ENCODE measurements around the gene UNKL.

Gene UNKL

DNA sequence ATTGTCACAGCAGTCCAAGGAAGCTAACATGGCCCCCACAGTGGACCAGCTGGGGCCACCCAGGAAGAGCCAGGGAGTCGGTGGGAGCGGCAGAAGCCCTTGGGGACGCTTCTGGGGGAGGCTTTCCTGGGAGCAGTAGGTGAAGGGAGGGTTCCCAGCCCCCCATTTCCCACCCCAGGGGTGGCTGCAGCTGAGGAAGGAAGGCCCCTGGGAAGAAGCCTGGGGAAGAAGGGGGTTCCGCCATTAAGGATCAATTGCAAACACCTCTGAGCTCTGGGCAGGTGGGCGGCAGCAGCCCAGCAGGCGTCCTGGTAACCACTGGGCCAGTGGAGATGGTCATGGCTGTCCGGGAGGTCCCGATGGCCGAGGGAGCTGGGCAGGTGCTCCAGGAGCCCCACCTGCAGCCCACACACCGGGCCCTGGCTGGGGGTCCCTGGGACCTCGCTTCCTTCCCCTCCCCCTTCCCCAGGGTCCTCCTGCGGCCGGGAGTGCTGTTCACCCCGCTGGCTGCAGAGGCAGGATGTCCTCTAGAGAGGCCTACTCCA lies 15.8 kb upstream of the UNKL start:
- TF ChIP-seq, protein P1, sequence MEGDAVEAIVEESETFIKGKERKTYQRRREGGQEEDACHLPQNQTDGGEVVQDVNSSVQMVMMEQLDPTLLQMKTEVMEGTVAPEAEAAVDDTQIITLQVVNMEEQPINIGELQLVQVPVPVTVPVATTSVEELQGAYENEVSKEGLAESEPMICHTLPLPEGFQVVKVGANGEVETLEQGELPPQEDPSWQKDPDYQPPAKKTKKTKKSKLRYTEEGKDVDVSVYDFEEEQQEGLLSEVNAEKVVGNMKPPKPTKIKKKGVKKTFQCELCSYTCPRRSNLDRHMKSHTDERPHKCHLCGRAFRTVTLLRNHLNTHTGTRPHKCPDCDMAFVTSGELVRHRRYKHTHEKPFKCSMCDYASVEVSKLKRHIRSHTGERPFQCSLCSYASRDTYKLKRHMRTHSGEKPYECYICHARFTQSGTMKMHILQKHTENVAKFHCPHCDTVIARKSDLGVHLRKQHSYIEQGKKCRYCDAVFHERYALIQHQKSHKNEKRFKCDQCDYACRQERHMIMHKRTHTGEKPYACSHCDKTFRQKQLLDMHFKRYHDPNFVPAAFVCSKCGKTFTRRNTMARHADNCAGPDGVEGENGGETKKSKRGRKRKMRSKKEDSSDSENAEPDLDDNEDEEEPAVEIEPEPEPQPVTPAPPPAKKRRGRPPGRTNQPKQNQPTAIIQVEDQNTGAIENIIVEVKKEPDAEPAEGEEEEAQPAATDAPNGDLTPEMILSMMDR (IDR thresholded peaks at IDR 0.05; ENCODE audit: insufficient read depth, missing control alignments): no peak
- DNase-seq (ENCODE audit: insufficient read length, low spot score) (no peak), FAIRE-seq (no peak)

DNA sequence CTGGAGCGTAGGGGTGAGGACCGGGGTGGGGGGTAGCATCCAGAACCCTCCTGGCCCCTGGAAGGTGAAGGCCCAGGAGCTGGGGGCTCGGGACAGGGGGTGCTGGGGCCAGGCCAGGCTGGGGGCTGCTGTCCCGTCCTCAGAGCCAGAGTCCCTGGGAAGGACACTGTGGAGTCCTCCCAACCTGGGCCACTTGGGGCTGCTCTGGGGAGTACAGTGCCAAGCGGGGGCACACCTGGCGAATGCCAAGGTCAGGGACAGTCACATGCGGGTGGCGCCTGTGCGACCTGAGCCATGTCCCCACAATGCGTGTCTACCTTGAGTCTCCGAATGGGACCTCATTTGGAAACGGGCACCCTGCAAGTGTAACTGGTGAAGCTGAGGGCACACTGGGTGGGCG lies 15.1 kb upstream of the UNKL start:
- no peak for DNase-seq (ENCODE audit: insufficient read length, low spot score)
- no peak for FAIRE-seq
- TF ChIP-seq, protein P1 (IDR thresholded peaks at IDR 0.05; ENCODE audit: insufficient read depth, missing control alignments): no peak

DNA sequence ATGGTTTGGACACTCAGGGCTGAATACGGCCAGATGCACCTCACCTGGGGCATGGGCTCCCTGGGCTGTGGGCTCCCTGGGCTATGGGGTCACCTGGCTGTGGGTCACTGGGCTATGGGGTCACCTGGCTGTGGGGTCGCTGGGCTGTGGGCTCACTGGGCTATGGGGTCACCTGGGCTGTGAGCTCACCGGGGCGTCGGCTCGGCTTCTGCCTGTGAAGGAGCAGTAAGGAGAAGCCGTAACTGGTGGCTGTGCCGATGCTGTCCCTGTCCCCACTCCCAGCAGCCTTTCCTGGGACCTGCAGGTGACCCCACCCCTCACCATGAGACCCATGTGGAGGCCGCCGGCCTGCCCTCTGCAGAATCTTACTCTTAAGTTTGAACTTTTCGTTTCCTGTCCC lies 14.5 kb upstream of the UNKL start:
- no peak for DNase-seq (ENCODE audit: insufficient read length, low spot score)
- TF ChIP-seq, protein P1 (IDR thresholded peaks at IDR 0.05; ENCODE audit: insufficient read depth, missing control alignments): no peak
- no peak for FAIRE-seq

DNA sequence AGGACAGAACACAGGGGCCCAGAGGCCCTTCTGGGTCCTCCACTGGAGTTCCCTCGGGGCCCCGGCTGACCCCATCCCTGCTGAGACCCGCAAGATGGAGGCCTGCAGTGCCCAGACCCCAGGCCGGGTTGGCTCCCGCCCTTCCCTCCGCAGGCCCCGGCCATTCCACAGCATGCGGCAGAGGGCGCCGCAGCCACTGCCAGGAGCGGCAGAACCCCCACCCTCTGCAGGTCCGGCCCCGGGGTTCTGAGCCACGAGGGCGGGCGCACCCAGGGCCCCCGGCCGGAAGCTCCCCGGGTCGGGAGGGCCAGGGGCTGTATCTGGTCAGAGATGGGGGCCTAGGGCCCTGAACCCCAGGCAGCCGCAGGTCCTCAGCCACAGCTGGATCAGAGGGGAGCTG lies 14.0 kb upstream of the UNKL start:
- TF ChIP-seq, protein P1 (IDR thresholded peaks at IDR 0.05; ENCODE audit: insufficient read depth, missing control alignments): peak; percentile 43
- no peak for FAIRE-seq
- no peak for DNase-seq (ENCODE audit: insufficient read length, low spot score)

DNA sequence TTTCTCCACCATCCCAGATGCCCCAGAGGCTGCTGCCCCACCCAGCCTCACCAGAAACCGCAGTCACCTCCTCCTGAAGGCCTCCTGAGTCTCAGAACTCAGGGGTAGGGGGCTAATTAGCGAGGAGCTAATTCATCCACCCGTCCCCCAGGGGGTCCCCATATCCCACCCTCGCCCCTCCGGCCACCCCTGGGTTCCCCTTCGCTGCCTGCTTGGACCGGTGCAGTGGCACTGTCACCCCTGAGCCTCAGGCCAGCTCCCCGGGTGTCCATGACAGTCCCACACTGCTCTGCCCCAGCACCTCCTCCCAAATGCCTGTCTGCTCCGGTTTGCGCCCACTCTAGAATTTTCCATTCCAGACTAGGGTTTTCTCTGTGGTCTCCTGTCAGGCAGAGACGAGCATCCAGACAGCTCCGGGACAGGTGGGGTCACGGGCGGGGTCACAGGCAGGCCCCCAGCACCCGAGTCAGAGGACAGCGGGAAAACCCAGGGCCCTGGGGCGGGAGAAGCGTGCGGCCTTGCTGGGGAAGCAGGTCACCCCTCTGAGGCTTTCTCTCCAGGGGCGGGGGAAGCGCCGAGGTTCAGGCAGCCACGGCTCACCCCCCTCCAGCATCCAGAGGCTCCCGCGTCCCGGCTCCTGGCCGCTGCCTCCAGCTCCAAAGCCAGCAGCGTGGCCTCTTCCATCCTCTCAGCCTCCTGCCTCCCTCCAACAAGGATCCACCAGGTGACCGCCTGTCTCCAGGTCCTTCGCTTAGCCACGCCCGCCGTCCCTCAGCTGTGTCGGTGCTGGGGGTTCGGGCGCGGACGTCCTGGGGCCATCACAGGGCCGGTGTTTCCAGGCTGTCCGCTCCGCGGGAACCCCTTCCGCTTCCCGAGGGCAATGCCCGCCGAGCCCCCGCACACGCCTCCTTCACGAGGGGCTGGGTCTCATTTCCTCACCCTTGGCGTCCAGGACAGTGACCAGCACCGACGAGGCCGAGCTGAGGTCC lies 13.3 kb upstream of the UNKL start:
- no peak for FAIRE-seq
- TF ChIP-seq, protein P1 (IDR thresholded peaks at IDR 0.05; ENCODE audit: insufficient read depth, missing control alignments): no peak
- DNase-seq (ENCODE audit: insufficient read length, low spot score): no peak

DNA sequence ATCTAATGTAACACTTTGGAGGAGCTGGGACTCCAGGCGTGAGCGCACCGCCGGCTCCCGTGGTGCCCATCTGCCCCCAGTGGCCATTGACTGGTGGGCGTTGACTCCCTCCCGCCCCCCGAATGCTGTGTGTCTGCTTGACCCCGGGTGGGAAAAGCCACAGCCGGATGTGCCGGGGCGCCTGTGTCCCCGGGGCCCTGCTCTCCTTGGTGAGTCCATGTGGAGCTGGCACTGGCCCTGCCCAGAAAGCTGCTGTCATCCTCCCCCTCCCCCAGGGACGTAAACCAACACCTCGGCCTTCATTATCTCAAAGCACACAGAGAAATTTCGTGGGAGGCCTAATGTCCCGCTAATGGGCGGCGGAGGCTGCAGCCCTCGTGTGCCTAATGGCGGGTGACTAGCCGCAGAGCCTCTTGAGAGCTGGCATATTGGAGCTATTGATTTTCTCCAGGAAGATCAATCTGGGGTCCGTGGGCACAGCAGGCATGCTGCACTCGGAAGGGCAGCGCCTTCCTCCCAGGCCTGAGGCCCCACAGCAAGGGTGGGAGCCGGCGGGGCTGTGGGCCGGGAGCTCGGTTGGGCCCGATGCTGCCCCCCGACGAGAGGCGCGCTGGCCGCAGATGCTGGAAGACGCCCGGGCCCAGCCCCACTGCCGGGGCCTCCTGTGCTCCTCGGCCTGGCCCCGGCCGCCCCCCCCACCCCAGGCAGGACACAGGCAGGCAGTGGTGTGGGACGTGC lies 12.4 kb upstream of the UNKL start:
- TF ChIP-seq, protein P1 (IDR thresholded peaks at IDR 0.05; ENCODE audit: insufficient read depth, missing control alignments): no peak
- FAIRE-seq (no peak), DNase-seq (ENCODE audit: insufficient read length, low spot score) (no peak)
